ENCODE measurements around the gene SRSF9. TPM values are rescaled to one million over a fixed set of nuclear protein-coding genes. Genes with fewer than 3 reads are reported as not detected.
A peak's percentile ranks its signal among the peaks of the same experiment; 100 is the strongest.

The SRSF9 gene
- total and polyA plus RNA-seq, 2 of the 13 experiments (the other 11 are each of a cell fraction or from before 2014, with no cell fraction given): 125 to 144 TPM

DNA sequence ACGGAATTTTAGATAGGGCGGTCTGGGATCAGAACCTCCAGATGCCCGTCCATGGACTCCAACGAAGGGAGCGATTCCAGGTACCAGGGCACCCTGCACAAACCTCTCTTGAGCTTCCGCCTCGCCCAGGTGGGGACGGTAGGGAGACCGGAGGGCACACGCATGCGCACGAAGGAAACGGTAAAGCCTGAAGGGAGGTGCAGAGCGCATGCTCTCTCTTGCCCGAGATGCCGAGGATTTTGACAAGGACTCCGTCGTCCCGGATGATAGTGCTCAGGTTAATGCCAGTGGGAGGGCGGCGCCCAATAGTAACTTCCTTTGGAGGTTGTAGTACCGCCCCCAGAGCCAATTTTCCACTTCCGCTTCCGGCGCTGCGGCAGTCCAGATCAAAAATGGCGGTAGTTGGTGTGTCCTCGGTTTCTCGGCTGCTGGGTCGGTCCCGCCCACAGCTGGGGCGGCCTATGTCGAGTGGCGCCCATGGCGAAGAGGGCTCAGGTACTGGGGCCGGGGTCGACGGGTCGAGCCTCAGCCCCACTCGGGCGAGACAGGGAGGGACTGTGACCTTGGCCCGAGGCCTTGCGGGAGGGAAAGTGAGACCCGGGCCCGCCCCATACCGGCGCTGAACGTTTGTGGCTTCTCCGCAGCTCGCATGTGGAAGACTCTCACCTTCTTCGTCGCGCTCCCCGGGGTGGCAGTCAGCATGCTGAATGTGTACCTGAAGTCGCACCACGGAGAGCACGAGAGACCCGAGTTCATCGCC is 31.6 kb downstream of the SRSF9 start, which contains the start of gene COX6A1 (continued):
- TF ChIP-seq, protein P1, sequence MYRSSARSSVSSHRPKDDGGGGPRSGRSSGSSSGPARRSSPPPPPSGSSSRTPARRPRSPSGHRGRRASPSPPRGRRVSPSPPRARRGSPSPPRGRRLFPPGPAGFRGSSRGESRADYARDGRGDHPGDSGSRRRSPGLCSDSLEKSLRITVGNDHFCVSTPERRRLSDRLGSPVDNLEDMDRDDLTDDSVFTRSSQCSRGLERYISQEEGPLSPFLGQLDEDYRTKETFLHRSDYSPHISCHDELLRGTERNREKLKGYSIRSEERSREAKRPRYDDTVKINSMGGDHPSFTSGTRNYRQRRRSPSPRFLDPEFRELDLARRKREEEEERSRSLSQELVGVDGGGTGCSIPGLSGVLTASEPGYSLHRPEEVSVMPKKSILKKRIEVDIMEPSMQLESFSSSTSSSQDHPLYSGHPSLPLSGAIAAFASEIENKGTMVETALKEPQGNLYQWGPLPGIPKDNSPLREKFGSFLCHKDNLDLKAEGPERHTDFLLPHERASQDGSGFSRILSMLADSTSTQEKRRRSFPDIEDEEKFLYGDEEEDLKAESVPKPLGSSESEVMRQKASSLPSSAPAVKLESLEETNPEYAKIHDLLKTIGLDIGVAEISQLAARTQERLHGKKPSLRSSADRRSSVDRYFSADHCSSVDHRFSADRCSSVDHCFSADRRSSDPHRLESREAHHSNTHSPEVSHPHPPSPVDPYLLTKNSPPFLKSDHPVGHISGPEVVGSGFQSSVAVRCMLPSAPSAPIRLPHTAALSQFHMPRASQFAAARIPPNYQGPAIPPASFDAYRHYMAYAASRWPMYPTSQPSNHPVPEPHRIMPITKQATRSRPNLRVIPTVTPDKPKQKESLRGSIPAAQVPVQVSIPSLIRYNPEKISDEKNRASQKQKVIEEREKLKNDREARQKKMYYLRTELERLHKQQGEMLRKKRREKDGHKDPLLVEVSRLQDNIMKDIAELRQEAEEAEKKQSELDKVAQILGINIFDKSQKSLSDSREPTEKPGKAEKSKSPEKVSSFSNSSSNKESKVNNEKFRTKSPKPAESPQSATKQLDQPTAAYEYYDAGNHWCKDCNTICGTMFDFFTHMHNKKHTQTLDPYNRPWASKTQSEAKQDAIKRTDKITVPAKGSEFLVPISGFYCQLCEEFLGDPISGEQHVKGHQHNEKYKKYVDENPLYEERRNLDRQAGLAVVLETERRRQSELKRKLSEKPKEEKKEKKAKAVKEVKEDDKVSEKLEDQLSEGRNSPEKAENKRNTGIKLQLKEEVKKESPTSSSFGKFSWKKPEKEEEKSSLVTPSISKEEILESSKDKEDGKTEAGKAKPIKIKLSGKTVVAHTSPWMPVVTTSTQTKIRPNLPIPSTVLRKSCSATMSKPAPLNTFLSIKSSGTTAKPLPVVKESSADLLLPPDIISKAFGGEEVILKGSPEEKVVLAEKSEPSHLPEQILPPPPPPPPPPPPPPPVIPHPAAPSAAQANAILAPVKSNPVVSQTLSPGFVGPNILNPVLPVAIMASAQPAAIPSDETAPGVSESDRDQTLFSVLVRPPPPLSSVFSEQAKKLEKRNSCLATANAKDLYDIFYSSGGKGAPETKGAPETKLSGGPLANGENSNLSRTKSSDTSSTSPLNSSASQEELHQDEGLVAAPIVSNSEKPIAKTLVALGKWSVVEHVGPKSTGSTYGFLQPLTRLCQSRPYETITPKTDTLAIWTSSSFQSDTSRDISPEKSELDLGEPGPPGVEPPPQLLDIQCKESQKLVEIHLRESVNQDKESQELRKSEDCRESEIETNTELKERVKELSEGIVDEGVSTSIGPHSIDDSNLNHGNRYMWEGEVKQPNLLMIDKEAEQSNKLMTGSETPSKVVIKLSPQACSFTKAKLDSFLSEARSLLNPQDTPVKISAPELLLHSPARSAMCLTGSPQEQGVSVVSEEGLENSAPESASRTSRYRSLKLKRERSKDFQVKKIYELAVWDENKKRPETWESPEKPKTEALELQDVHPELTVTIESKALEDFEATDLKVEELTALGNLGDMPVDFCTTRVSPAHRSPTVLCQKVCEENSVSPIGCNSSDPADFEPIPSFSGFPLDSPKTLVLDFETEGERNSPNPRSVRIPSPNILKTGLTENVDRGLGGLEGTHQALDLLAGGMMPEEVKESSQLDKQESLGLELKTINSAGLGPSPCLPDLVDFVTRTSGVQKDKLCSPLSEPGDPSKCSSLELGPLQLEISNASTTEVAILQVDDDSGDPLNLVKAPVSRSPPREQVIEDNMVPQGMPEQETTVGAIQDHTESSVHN (CRISPR knock-in tag; IDR thresholded peaks at IDR 0.05): no peak; the same call in 1 of the 2 replicates
- TF ChIP-seq IRX3 (CRISPR knock-in tag; IDR thresholded peaks at IDR 0.05; ENCODE audit: borderline replicate concordance, low read depth): no peak
- TF ChIP-seq, protein P2, sequence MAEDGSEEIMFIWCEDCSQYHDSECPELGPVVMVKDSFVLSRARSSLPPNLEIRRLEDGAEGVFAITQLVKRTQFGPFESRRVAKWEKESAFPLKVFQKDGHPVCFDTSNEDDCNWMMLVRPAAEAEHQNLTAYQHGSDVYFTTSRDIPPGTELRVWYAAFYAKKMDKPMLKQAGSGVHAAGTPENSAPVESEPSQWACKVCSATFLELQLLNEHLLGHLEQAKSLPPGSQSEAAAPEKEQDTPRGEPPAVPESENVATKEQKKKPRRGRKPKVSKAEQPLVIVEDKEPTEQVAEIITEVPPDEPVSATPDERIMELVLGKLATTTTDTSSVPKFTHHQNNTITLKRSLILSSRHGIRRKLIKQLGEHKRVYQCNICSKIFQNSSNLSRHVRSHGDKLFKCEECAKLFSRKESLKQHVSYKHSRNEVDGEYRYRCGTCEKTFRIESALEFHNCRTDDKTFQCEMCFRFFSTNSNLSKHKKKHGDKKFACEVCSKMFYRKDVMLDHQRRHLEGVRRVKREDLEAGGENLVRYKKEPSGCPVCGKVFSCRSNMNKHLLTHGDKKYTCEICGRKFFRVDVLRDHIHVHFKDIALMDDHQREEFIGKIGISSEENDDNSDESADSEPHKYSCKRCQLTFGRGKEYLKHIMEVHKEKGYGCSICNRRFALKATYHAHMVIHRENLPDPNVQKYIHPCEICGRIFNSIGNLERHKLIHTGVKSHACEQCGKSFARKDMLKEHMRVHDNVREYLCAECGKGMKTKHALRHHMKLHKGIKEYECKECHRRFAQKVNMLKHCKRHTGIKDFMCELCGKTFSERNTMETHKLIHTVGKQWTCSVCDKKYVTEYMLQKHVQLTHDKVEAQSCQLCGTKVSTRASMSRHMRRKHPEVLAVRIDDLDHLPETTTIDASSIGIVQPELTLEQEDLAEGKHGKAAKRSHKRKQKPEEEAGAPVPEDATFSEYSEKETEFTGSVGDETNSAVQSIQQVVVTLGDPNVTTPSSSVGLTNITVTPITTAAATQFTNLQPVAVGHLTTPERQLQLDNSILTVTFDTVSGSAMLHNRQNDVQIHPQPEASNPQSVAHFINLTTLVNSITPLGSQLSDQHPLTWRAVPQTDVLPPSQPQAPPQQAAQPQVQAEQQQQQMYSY (CRISPR knock-in tag; IDR thresholded peaks at IDR 0.05): 0 out of 2 replicates have a peak, but pooled peaks have one; percentile 19
- TF ChIP-seq, protein P3, sequence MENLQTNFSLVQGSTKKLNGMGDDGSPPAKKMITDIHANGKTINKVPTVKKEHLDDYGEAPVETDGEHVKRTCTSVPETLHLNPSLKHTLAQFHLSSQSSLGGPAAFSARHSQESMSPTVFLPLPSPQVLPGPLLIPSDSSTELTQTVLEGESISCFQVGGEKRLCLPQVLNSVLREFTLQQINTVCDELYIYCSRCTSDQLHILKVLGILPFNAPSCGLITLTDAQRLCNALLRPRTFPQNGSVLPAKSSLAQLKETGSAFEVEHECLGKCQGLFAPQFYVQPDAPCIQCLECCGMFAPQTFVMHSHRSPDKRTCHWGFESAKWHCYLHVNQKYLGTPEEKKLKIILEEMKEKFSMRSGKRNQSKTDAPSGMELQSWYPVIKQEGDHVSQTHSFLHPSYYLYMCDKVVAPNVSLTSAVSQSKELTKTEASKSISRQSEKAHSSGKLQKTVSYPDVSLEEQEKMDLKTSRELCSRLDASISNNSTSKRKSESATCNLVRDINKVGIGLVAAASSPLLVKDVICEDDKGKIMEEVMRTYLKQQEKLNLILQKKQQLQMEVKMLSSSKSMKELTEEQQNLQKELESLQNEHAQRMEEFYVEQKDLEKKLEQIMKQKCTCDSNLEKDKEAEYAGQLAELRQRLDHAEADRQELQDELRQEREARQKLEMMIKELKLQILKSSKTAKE (CRISPR knock-in tag; IDR thresholded peaks at IDR 0.05; ENCODE audit: borderline replicate concordance): no peak
- no peak for TF ChIP-seq FOXA1 (IDR thresholded peaks at IDR 0.05)
- no peak for TF ChIP-seq FOXA1 (CRISPR knock-in tag; IDR thresholded peaks at IDR 0.05)
- TF ChIP-seq, protein P4, sequence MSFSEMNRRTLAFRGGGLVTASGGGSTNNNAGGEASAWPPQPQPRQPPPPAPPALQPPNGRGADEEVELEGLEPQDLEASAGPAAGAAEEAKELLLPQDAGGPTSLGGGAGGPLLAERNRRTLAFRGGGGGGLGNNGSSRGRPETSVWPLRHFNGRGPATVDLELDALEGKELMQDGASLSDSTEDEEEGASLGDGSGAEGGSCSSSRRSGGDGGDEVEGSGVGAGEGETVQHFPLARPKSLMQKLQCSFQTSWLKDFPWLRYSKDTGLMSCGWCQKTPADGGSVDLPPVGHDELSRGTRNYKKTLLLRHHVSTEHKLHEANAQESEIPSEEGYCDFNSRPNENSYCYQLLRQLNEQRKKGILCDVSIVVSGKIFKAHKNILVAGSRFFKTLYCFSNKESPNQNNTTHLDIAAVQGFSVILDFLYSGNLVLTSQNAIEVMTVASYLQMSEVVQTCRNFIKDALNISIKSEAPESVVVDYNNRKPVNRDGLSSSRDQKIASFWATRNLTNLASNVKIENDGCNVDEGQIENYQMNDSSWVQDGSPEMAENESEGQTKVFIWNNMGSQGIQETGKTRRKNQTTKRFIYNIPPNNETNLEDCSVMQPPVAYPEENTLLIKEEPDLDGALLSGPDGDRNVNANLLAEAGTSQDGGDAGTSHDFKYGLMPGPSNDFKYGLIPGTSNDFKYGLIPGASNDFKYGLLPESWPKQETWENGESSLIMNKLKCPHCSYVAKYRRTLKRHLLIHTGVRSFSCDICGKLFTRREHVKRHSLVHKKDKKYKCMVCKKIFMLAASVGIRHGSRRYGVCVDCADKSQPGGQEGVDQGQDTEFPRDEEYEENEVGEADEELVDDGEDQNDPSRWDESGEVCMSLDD (CRISPR knock-in tag; IDR thresholded peaks at IDR 0.05; ENCODE audit: borderline replicate concordance): no peak
- TF ChIP-seq ATAD3A (CRISPR knock-in tag; IDR thresholded peaks at IDR 0.05): no peak
- no peak for TF ChIP-seq KLF15 (CRISPR knock-in tag; IDR thresholded peaks at IDR 0.05; ENCODE audit: borderline replicate concordance)
- TF ChIP-seq ZMYM4 (CRISPR knock-in tag; IDR thresholded peaks at IDR 0.05): no peak; the same call in 1 of the 2 replicates
- no peak for TF ChIP-seq ZNF33B (CRISPR knock-in tag; IDR thresholded peaks at IDR 0.05)

Measured in HepG2 (cell line).